Pancreas (tissue), 10 donors: ENCODE data around the gene PIP5K1C. TPM values are rescaled to one million over a fixed set of nuclear protein-coding genes. Genes with fewer than 3 reads are reported as not detected.

Experiments used
- ATAC-seq, 4 donors: fragments of 200-7000 bp; cut with Tn5 transposase; one replicate each; pipeline versions ENCODE4 v1.8.0 to v1.9.1; 2020; ENCODE audit warnings: mild to moderate bottlenecking in 4 of 4, moderate library complexity in 4 of 4
- DNase-seq, 6 donors: peaks; one replicate each; pipeline ENCODE4 v3.0.0-alpha.2; 2020
- FAIRE-seq: peaks from 2 replicates; lab custom pipeline; 2012; peaks lifted over from hg19 to GRCh38; lab: Jason Lieb, UNC
- H3K27ac ChIP-seq, 4 donors: fragments of 200-600 bp; sonication (generic); 1 replicate in 3 of 4; 2 replicates in 1 of 4; pipeline versions ENCODE4 v1.5.0 to v1.8.0; 2020
- H3K27me3 ChIP-seq, 4 donors: fragments of 200-600 bp; one replicate each; pipeline ENCODE4 v1.8.0; 2021
- H3K36me3 ChIP-seq, 3 donors: fragments of 200-600 bp; sonication (generic) in 1 of 3; one replicate each; pipeline versions ENCODE4 v1.5.0 to v1.8.0; 2020 to 2021
- H3K4me1 ChIP-seq, 3 donors: fragments of 200-600 bp; one replicate each; pipeline ENCODE4 v1.8.0; 2021
- H3K4me3 ChIP-seq, 4 donors: fragments of 200-600 bp; sonication (generic) in 2 of 4; one replicate each; pipeline versions ENCODE4 v1.5.0 to v1.8.0; 2020 to 2021
- H3K9me3 ChIP-seq, 4 donors: fragments of 200-600 bp; one replicate each; pipeline ENCODE4 v1.8.0; 2021
- WGBS, 2 donors: extraction: QIAGEN DNeasy Blood & Tissue Kit; methylation state at CpG; one replicate each; pipeline ENCODE4 v1.1.7; 2013; 5-methylcytosine and 5-hydroxymethylcytosine counted together
- intact Hi-C, 3 donors: fragments of 100-400 bp; cut with DNase I; formaldehyde crosslinking; loops; one replicate each; pipeline versions ENCODE4 v1.11.1 to v1.14.2; 2022
- polyA plus RNA-seq, 2 donors: library from polyadenylated mRNA; stranded (reverse); fragments of 200-250 nt; gene quantifications; one replicate each; pipeline ENCODE4 v1.2.3, GENCODE V29; 2013
- total RNA-seq, 6 donors: library from RNA; stranded (reverse); fragmentation: NEBNext Ultra II Directional in 4 of 6; extraction: Animal tissue kit (Norgen Biotek cat#: 25700) in 4 of 6; gene quantifications; one replicate each; pipeline versions ENCODE4 v1.2.1 to v1.2.4, GENCODE V29; 2021 to 2023
- TF ChIP-seq, protein P1 (sequence below), 4 donors: fragments of 200-600 bp; sonication (generic) in 3 of 4; IDR thresholded peaks; one replicate each; pipeline versions ENCODE4 v1.5.0 to v1.8.0; 2021; ENCODE audit warnings: antibody characterized with exemption in 4 of 4
- donor health status: healthy with polysubstance abuse.
- donor health status: DM: no; HTN: no; CAD: no; lungs with moderate emphysema.
- donor health status: DM: no; HTN: no; CAD: no.
- donor health status: control.
- donor health status: control.
- donor health status: Bipolar disorder and iron deficiency.
- donor health status: DM: yes; HTN: yes; CAD: no.
- donor health status: DM: no; HTN: no; CAD: no.
- donor health status: DM: no; HTN: no; CAD: no.
- donor health status: DM: yes; HTN: yes; CAD: no.

The PIP5K1C gene
- total and polyA plus RNA-seq, 8 donors = 12.9 to 24.8 (median 14.9) TPM

DNA sequence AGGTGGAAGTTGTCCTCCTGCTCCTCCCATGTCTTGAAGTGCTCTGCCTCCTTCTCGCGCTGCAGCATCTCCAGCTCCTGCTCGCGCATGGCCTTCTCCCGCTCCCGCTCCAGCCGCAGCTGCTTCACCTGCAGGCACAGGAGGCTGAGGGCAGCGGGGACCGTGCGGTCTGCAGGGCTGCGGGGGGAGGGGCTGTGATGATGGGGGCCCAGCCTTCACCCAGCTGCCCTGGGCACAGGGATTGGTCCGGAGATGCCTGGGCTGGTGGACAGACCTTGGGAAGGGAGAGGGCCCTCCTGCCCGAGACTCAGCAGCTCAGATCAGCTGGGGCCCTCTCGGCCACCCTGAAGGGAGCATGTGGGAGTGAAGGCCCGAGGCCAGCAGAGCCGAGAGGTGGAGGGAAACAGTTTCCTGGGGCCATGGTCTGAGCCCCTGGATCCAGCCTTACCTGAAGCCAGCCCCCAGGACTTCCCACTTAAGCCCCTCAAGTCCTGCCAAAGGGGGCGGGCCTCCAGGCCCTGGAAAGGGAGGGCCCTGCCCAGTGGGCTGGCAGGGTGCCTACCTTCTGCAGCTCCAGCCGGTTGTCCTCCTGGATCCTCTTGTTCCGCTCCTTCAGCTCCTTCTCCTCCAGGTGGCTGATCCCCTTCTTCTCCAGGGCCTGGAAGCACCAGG lies 80.0 kb downstream of the PIP5K1C start:
- TF ChIP-seq, protein P1, sequence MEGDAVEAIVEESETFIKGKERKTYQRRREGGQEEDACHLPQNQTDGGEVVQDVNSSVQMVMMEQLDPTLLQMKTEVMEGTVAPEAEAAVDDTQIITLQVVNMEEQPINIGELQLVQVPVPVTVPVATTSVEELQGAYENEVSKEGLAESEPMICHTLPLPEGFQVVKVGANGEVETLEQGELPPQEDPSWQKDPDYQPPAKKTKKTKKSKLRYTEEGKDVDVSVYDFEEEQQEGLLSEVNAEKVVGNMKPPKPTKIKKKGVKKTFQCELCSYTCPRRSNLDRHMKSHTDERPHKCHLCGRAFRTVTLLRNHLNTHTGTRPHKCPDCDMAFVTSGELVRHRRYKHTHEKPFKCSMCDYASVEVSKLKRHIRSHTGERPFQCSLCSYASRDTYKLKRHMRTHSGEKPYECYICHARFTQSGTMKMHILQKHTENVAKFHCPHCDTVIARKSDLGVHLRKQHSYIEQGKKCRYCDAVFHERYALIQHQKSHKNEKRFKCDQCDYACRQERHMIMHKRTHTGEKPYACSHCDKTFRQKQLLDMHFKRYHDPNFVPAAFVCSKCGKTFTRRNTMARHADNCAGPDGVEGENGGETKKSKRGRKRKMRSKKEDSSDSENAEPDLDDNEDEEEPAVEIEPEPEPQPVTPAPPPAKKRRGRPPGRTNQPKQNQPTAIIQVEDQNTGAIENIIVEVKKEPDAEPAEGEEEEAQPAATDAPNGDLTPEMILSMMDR (IDR thresholded peaks at IDR 0.05) = no peak
- Histone ChIP-seq H3K27ac (no peak overlapping the region), H3K4me3 (no peak overlapping the region), H3K9me3 (no peaks in the 10 kb centered on the region), H3K4me1 (peaks cover 0 to 5% (median 0%) of the 10 kb centered on the region in 3 donors), H3K27me3 (no peaks in the 10 kb centered on the region), H3K36me3 (no peaks in the 10 kb centered on the region)
- intact Hi-C loops = no loop called here
- no peak for ATAC-seq
- DNase-seq = peak in 1 of 6 donors; percentile 58
- FAIRE-seq = no peak
- WGBS, 2 donors = 83 to 86% methylated on average over 17 to 19 of the region's 19 CpGs

DNA sequence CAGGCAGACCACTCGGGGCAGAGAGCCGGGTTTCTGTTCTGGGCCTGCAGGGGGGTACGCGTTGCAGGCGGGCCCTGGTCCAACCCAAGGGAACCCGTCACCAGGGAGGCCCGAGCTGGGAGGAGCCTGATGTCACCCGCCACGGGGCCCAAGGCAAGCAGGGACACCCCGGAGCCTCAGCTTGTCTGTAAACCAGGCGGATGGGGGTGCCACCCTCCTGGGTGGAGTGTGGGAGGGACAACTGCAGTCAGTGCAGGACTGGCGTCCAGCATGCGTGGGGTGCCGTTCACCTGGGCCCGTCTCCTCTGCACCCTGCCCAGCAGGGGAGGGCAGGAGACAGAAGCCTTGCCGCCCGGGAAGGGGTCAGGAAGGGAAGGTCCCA lies 80.6 kb downstream of the PIP5K1C start:
- peaks cover 0 to under 1% (median 0%) of the 10 kb centered on the region in 3 donors for H3K4me1 ChIP-seq
- FAIRE-seq = no peak
- H3K27ac ChIP-seq = no peak overlapping the region
- H3K36me3 ChIP-seq = no peaks in the 10 kb centered on the region
- peak in 2 of 6 donors; percentile 37 to 83 for DNase-seq
- intact Hi-C loops = loop anchor here in 1 of 3 donors (10.0 kb wide), 1 partner anchor 305 kb away; no protein-coding TSS in a partner anchor
- WGBS, 2 donors = 88 to 92% methylated on average over 12 to 17 of the region's 17 CpGs
- no peaks in the 10 kb centered on the region for H3K9me3 ChIP-seq
- ATAC-seq = no peak
- TF ChIP-seq, protein P1 (IDR thresholded peaks at IDR 0.05) = no peak
- no peaks in the 10 kb centered on the region for H3K27me3 ChIP-seq
- no peak overlapping the region for H3K4me3 ChIP-seq

DNA sequence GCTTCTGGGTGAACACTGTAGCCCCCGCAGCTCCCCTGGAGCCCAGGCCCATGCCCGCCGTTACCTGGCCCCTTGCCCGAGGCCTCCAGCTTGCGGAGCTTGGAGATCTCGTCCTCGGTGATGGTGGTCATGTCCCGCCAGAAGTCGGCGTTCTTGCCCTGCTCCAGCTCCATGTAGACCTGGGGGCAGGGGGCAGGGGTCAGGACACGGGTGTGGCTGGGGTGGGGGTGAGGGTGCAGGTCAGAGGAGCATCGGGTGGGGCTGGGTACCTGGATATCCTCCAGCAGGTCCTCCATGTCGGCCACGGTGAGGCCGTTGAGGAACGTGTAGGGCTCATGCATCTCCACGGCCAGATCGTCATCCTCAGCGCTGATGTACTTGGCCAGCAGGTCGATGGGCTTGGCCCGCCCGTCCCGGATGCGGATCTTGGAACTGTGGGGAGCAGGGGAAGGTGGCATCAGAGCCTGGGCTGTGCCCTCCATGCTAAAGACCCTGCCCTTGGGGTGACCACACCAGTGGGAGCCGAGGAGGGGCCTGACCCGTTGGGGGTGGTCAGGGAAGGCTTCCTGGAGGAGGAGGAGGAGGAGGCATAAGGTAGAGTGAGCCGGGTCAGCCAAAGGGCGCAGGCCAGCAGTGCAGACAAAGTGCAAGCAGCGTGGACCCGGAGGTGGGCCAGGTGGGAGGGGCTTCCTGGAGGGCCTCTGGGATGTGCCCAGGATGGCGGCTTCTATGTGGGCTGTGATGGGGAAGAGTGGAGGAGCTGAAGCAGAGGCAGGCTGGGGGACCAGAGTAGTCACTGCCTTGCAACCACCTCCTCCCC lies 81.2 kb downstream of the PIP5K1C start:
- H3K27ac ChIP-seq = no peak overlapping the region
- H3K4me3 ChIP-seq = no peak overlapping the region
- ATAC-seq = peak in 1 of 4 donors; percentile 3
- WGBS, 2 donors = 85 to 92% methylated on average over 28 to 31 of the region's 31 CpGs
- TF ChIP-seq, protein P1 (IDR thresholded peaks at IDR 0.05) = no peak
- FAIRE-seq = no peak
- no peaks in the 10 kb centered on the region for H3K27me3 ChIP-seq
- H3K4me1 ChIP-seq = no peaks in the 10 kb centered on the region
- intact Hi-C loops = loop anchor here in 1 of 3 donors (10.0 kb wide), 1 partner anchor 304 kb away; no protein-coding TSS in a partner anchor
- H3K36me3 ChIP-seq = no peaks in the 10 kb centered on the region
- H3K9me3 ChIP-seq = no peaks in the 10 kb centered on the region
- peak in 3 of 6 donors; percentile 40 to 79 (median 51) for DNase-seq

DNA sequence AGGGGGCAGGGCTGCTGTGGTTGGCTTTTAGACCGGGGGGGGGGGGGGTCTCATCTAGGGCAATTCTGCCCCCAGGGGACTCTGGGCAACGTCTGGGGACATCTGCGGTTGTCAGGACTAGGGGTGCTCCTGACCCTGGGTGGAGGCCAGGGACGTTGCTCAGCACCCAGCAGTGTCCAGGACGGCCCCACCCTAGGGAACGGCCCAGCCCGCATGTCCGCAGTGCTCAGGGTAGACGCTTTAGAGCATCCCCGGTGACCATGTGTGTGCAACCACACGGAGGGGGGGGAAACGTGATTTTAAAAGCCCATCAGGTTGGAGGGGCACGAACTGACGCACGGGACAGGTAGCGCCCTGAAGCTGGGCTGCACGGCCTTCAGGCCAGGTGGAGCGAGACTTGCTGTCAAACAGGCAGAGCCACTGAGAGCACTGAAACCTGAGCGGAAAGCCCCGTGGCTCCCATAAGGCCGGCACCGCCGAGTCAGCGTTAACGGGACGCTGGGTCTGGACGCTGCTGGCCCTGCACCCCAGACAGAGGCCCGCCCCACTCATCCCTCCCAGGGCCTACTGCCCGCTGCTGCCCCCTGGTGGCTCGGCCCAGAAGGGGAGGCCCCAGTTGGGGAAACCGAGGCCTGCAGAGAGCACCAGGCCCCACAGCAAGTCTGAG lies 82.0 kb downstream of the PIP5K1C start:
- TF ChIP-seq, protein P1 (IDR thresholded peaks at IDR 0.05) = peak; percentile 71 to 89 (median 82)
- no peaks in the 10 kb centered on the region for H3K4me1 ChIP-seq
- no peaks in the 10 kb centered on the region for H3K36me3 ChIP-seq
- H3K4me3 ChIP-seq = no peak overlapping the region
- ATAC-seq (peak; percentile 30 to 90 (median 80)), FAIRE-seq (no peak), DNase-seq (peak in 5 of 6 donors; percentile 37 to 84 (median 55))
- H3K27me3 ChIP-seq = no peaks in the 10 kb centered on the region
- no peak overlapping the region for H3K27ac ChIP-seq
- H3K9me3 ChIP-seq = no peaks in the 10 kb centered on the region
- 60 to 67% methylated on average over 28 to 31 of the region's 31 CpGs for WGBS, 2 donors
- intact Hi-C loops = loop anchor here in 1 of 3 donors (10.0 kb wide), 1 partner anchor 303 kb away; no protein-coding TSS in a partner anchor
